Trophoblast cell (in vitro differentiated cells and primary cell): ENCODE data around the gene NDUFS5.

Experiments used
- DNase-seq, 2 donors: peaks; one replicate each; pipeline ENCODE4 v3.0.0-alpha.2; 2016
- H2AFZ ChIP-seq: 2 replicates; pipeline ENCODE4 v1.6.1; 2013; ENCODE audit warnings: low read length, moderate library complexity, mild to moderate bottlenecking; ENCODE audit not compliant: insufficient read depth, poor library complexity
- H2AK5ac ChIP-seq: 2 replicates; pipeline ENCODE4 v1.6.1; 2013; ENCODE audit warnings: mild to moderate bottlenecking, low read length
- H2BK120ac ChIP-seq: 2 replicates; pipeline ENCODE4 v1.6.1; 2013; ENCODE audit warnings: low read length, mild to moderate bottlenecking, moderate library complexity; ENCODE audit not compliant: insufficient read depth, poor library complexity
- H2BK12ac ChIP-seq: 2 replicates; pipeline ENCODE4 v1.6.1; 2013; ENCODE audit warnings: mild to moderate bottlenecking, low read length, moderate library complexity
- H2BK5ac ChIP-seq: 2 replicates; pipeline ENCODE4 v1.6.1; 2013; ENCODE audit warnings: low read length, low read depth, moderate library complexity, mild to moderate bottlenecking; ENCODE audit not compliant: poor library complexity
- H3K14ac ChIP-seq: 2 replicates; pipeline ENCODE4 v1.6.1; 2013; ENCODE audit warnings: mild to moderate bottlenecking, low read length
- H3K18ac ChIP-seq: 2 replicates; pipeline ENCODE4 v1.6.1; 2013; ENCODE audit warnings: mild to moderate bottlenecking, low read length
- H3K23ac ChIP-seq: 2 replicates; pipeline ENCODE4 v1.6.1; 2013; ENCODE audit warnings: low read length
- H3K27ac ChIP-seq: 2 replicates; pipeline ENCODE4 v1.5.1; 2013; ENCODE audit warnings: low read depth, mild to moderate bottlenecking, inconsistent platforms, low read length, moderate library complexity
- H3K27me3 ChIP-seq: 2 replicates; pipeline ENCODE4 v1.6.1; 2013; ENCODE audit warnings: inconsistent platforms, mild to moderate bottlenecking, low read length, moderate library complexity; ENCODE audit not compliant: insufficient read depth
- H3K36me3 ChIP-seq, 2 experiments: 1 replicate in 1 of 2; 2 replicates in 1 of 2; pipeline ENCODE4 v1.6.1; 2013; ENCODE audit warnings: low read length in 2 of 2, mild to moderate bottlenecking in 2 of 2, moderate library complexity in 1 of 2; ENCODE audit not compliant: insufficient read depth in 2 of 2, control insufficient read depth in 1 of 2
- H3K4ac ChIP-seq: 2 replicates; pipeline ENCODE4 v1.6.1; 2013; ENCODE audit warnings: low read depth, mild to moderate bottlenecking, low read length, moderate library complexity
- H3K4me1 ChIP-seq, 2 experiments: 1 replicate in 1 of 2; 2 replicates in 1 of 2; pipeline ENCODE4 v1.6.1; 2013; ENCODE audit warnings: low read length in 2 of 2, mild to moderate bottlenecking in 2 of 2, moderate library complexity in 1 of 2; ENCODE audit not compliant: insufficient read depth in 2 of 2, control insufficient read depth in 1 of 2
- H3K4me2 ChIP-seq: 2 replicates; pipeline ENCODE4 v1.6.1; 2013; ENCODE audit warnings: inconsistent platforms, mild to moderate bottlenecking, low read length, moderate library complexity
- H3K4me3 ChIP-seq: 2 replicates; pipeline ENCODE4 v1.5.1; 2013; ENCODE audit warnings: mild to moderate bottlenecking, low read depth, low read length, inconsistent platforms
- H3K79me1 ChIP-seq: one replicate; pipeline ENCODE4 v1.6.1; 2013; ENCODE audit warnings: low read length
- H3K79me2 ChIP-seq: 2 replicates; pipeline ENCODE4 v1.6.1; 2013; ENCODE audit warnings: low read length, mild to moderate bottlenecking; ENCODE audit not compliant: control insufficient read depth, insufficient read depth, poor library complexity
- H3K9ac ChIP-seq: 2 replicates; pipeline ENCODE4 v1.6.1; 2013; ENCODE audit warnings: mild to moderate bottlenecking, low read length
- H3K9me3 ChIP-seq: 2 replicates; pipeline ENCODE4 v1.6.1; 2013; ENCODE audit warnings: low read depth, mild to moderate bottlenecking, control low read depth, inconsistent platforms, low read length; ENCODE audit not compliant: insufficient read depth
- H4K12ac ChIP-seq: 2 replicates; pipeline ENCODE4 v1.6.1; 2013; ENCODE audit warnings: low read depth, mild to moderate bottlenecking, low read length, moderate library complexity
- H4K8ac ChIP-seq: 2 replicates; pipeline ENCODE4 v1.6.1; 2013; ENCODE audit warnings: low read depth, mild to moderate bottlenecking, low read length, moderate library complexity
- H4K91ac ChIP-seq: one replicate; pipeline ENCODE4 v1.6.1; 2013; ENCODE audit warnings: low read depth, mild to moderate bottlenecking, low read length, moderate library complexity
- WGBS: extraction: QIAGEN DNeasy Blood & Tissue Kit; methylation state at CpG from one replicate; pipeline ENCODE4 v1.1.7; 2013; ENCODE audit warnings: missing lambda C conversion rate; ENCODE audit not compliant: insufficient read length, insufficient coverage; ENCODE audit errors: extremely low coverage; 5-methylcytosine and 5-hydroxymethylcytosine counted together

The NDUFS5 gene

GRCh38 chr1:38989979-38990378 is 36.2 kb upstream of the NDUFS5 start:
- Histone ChIP-seq H3K4ac (no peak overlapping the region), H3K9ac (no peak overlapping the region), H3K27ac (no peak overlapping the region), H3K79me2 (peaks cover 15% of the 10 kb centered on the region), H3K14ac (no peak overlapping the region), H3K23ac (no peak overlapping the region), H3K18ac (no peak overlapping the region), H2BK5ac (no peak overlapping the region), H3K27me3 (no peaks in the 10 kb centered on the region), H2AFZ (no peak overlapping the region), H3K4me2 (no peak overlapping the region), H3K4me3 (no peak overlapping the region), H2BK12ac (no peak overlapping the region), H3K4me1 (peaks cover 0 to 4% of the 10 kb centered on the region in 2 experiments), H4K12ac (no peak overlapping the region), H3K36me3 (peaks cover 3 to 7% of the 10 kb centered on the region in 2 experiments), H2AK5ac (no peak overlapping the region), H3K79me1 (peaks cover 11% of the 10 kb centered on the region), H2BK120ac (no peak overlapping the region), H4K8ac (no peak overlapping the region), H3K9me3 (no peaks in the 10 kb centered on the region), H4K91ac (no peak overlapping the region)
- WGBS: no CpG with 5 or more reads among the region's 2 CpGs
- DNase-seq: peak in 1 of 2 donors; percentile 45

GRCh38 chr1:38990386-38990737 is 35.8 kb upstream of the NDUFS5 start:
- H3K4ac ChIP-seq: no peak overlapping the region
- H4K8ac ChIP-seq: no peak overlapping the region
- no peak overlapping the region for H3K27ac ChIP-seq
- H4K12ac ChIP-seq: no peak overlapping the region
- peak overlapping the region; percentile 68 for H3K4me2 ChIP-seq
- H3K9me3 ChIP-seq: no peaks in the 10 kb centered on the region
- peaks cover 15% of the 10 kb centered on the region for H3K79me2 ChIP-seq
- H4K91ac ChIP-seq: no peak overlapping the region
- no peak overlapping the region for H3K14ac ChIP-seq
- H3K27me3 ChIP-seq: no peaks in the 10 kb centered on the region
- H3K18ac ChIP-seq: no peak overlapping the region
- H2AK5ac ChIP-seq: no peak overlapping the region
- H2BK5ac ChIP-seq: peak overlapping the region; percentile 96
- DNase-seq: peak in 1 of 2 donors; percentile 55
- no peak overlapping the region for H3K23ac ChIP-seq
- peaks cover 11% of the 10 kb centered on the region for H3K79me1 ChIP-seq
- H2AFZ ChIP-seq: peak overlapping the region; percentile 96
- no peak overlapping the region for H2BK120ac ChIP-seq
- H3K4me1 ChIP-seq: peaks cover 0 to 4% of the 10 kb centered on the region in 2 experiments
- no peak overlapping the region for H2BK12ac ChIP-seq
- H3K9ac ChIP-seq: no peak overlapping the region
- no peak overlapping the region for H3K4me3 ChIP-seq
- no CpG with 5 or more reads among the region's 5 CpGs for WGBS
- peaks cover 4 to 8% of the 10 kb centered on the region in 2 experiments for H3K36me3 ChIP-seq

- peak within 1 kb of the TSS; percentile 52 for H2BK12ac ChIP-seq
- WGBS: no CpG with 5 or more reads among the region's 76 CpGs
- peak within 1 kb of the TSS; percentile 84 for H3K27ac ChIP-seq
- peak within 1 kb of the TSS; percentile 99 for H3K4ac ChIP-seq
- H3K4me2 ChIP-seq: peak within 1 kb of the TSS; percentile 96
- H3K4me1 ChIP-seq: peaks cover 0 to 4% of the 10 kb centered on the region in 2 experiments
- peaks cover 11% of the 10 kb centered on the region for H3K79me1 ChIP-seq
- H4K8ac ChIP-seq: peak within 1 kb of the TSS; percentile 90
- H2AFZ ChIP-seq: peak within 1 kb of the TSS; percentile 96
- H2BK5ac ChIP-seq: peak within 1 kb of the TSS; percentile 97
- no peak within 1 kb of the TSS for H3K23ac ChIP-seq
- H3K18ac ChIP-seq: peak within 1 kb of the TSS; percentile 96
- peak within 1 kb of the TSS; percentile 95 for H4K91ac ChIP-seq
- peak within 1 kb of the TSS; percentile 98 for H3K4me3 ChIP-seq
- H4K12ac ChIP-seq: peak within 1 kb of the TSS; percentile 90
- peak within 1 kb of the TSS; percentile 97 for H3K14ac ChIP-seq
- H3K36me3 ChIP-seq: peaks cover 8% of the 10 kb centered on the region in 2 experiments
- peak within 1 kb of the TSS; percentile 90 for H2BK120ac ChIP-seq
- peak; percentile 96 to 98 for DNase-seq
- H2AK5ac ChIP-seq: peak within 1 kb of the TSS; percentile 96
- H3K27me3 ChIP-seq: no peaks in the 10 kb centered on the region
- peaks cover 16% of the 10 kb centered on the region for H3K79me2 ChIP-seq
- H3K9me3 ChIP-seq: no peaks in the 10 kb centered on the region
- H3K9ac ChIP-seq: peak within 1 kb of the TSS; percentile 99
These were observed 35.2 kb upstream of the NDUFS5 start, which contains the start of gene AKIRIN1 for GRCh38 chr1:38990738-38991637. TSS of gene AKIRIN1 (plus strand) at chr1:38991276. CDS start at chr1:38991381, 105 bp downstream.

GRCh38 chr1:38991638-38992411 is 34.3 kb upstream of the NDUFS5 start:
- Histone ChIP-seq H2AFZ (peak overlapping the region; percentile 85), H3K9me3 (no peaks in the 10 kb centered on the region), H2BK120ac (no peak overlapping the region), H3K23ac (no peak overlapping the region), H2BK5ac (peak overlapping the region; percentile 97), H3K4ac (peak overlapping the region; percentile 99), H3K14ac (peak overlapping the region; percentile 97), H3K79me2 (peaks cover 16% of the 10 kb centered on the region), H3K18ac (no peak overlapping the region), H3K27ac (peak overlapping the region; percentile 84), H3K9ac (peak overlapping the region; percentile 99), H4K8ac (no peak overlapping the region), H3K79me1 (peaks cover 9% of the 10 kb centered on the region), H4K12ac (no peak overlapping the region), H2BK12ac (no peak overlapping the region), H3K4me1 (peaks cover 0 to 2% of the 10 kb centered on the region in 2 experiments), H3K27me3 (no peaks in the 10 kb centered on the region), H3K4me3 (peak overlapping the region; percentile 98), H2AK5ac (no peak overlapping the region), H3K36me3 (peaks cover 8 to 12% of the 10 kb centered on the region in 2 experiments), H4K91ac (peak overlapping the region; percentile 95), H3K4me2 (peak overlapping the region; percentile 96)
- WGBS: no CpG with 5 or more reads among the region's 30 CpGs
- DNase-seq: peak; percentile 26 to 54
